ENCODE results near the gene ZBED4.

The ZBED4 gene

DNA sequence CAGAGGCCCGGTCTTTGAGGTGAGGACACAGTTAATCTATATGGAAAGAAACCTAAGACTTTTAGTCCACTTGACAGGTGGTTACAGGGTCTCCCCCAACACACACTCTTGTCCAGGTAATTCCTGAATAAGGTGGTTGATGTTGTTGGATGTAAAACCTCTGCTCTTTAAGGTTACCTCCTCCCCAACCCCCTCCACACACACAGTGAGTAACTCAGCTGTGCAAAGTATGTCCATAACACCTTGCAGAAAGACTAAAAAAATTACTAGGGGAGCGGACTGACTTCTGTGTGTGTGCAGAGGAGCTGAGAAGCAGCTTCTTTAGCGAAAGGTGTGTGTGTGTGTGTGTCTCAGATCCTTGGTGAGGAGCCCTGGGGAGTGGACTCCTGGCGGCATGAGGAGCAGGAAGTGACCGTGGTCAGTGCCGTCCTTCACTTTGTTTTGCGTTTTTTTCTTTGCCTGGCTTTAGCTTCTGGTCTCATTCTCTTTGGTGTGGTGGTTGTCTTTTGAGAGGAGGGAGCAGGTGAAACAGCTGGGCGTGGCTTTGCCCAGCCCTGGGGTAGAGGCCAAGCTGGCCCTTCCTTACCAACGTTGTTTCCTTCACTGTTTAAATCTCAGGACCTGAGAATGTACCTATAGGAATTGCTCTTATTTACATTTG is 1.7 kb downstream of the ZBED4 start:
- no peaks in the 10 kb centered on the region for H3F3A ChIP-seq (ENCODE audit: insufficient read depth, low read length)
- peaks cover 56% of the 10 kb centered on the region for H3K79me2 ChIP-seq (ENCODE audit: insufficient read depth, low read length)
- H4K20me1 ChIP-seq (ENCODE audit: insufficient read depth, low read length) = no peaks in the 10 kb centered on the region
- peak overlapping the region; percentile 92 for H3K9ac ChIP-seq (ENCODE audit: low read length)
- TF ChIP-seq EZH2 (IDR thresholded peaks at IDR 0.05; ENCODE audit: borderline replicate concordance, low read length) = no peak
- TF ChIP-seq, protein P1, sequence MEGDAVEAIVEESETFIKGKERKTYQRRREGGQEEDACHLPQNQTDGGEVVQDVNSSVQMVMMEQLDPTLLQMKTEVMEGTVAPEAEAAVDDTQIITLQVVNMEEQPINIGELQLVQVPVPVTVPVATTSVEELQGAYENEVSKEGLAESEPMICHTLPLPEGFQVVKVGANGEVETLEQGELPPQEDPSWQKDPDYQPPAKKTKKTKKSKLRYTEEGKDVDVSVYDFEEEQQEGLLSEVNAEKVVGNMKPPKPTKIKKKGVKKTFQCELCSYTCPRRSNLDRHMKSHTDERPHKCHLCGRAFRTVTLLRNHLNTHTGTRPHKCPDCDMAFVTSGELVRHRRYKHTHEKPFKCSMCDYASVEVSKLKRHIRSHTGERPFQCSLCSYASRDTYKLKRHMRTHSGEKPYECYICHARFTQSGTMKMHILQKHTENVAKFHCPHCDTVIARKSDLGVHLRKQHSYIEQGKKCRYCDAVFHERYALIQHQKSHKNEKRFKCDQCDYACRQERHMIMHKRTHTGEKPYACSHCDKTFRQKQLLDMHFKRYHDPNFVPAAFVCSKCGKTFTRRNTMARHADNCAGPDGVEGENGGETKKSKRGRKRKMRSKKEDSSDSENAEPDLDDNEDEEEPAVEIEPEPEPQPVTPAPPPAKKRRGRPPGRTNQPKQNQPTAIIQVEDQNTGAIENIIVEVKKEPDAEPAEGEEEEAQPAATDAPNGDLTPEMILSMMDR (IDR thresholded peaks at IDR 0.05; ENCODE audit: low read length) = no peak
- no peak overlapping the region for H2AFZ ChIP-seq (ENCODE audit: low read length)
- H3K4me1 ChIP-seq (ENCODE audit: insufficient read depth, low read length, severe bottlenecking) = peaks cover 26% of the 10 kb centered on the region
- H3K27ac ChIP-seq (ENCODE audit: low read depth, low read length, poor library complexity, severe bottlenecking) = peak overlapping the region; percentile 71
- H3K9me2 ChIP-seq (ENCODE audit: low read depth, low read length) = no peaks in the 10 kb centered on the region
- peaks cover 5% of the 10 kb centered on the region; the same call in 1 of the 2 replicates for H3K36me3 ChIP-seq (ENCODE audit: insufficient read depth, low read length)
- H3K9me3 ChIP-seq (ENCODE audit: low read length) = no peaks in the 10 kb centered on the region
- H3K4me3 ChIP-seq (ENCODE audit: low read depth, low read length, poor library complexity, severe bottlenecking) = peak overlapping the region; percentile 92
- peak overlapping the region; percentile 83 for H3K4me2 ChIP-seq (ENCODE audit: low read length)
- no peaks in the 10 kb centered on the region for H3K27me3 ChIP-seq (ENCODE audit: insufficient read depth, low read length)

DNA sequence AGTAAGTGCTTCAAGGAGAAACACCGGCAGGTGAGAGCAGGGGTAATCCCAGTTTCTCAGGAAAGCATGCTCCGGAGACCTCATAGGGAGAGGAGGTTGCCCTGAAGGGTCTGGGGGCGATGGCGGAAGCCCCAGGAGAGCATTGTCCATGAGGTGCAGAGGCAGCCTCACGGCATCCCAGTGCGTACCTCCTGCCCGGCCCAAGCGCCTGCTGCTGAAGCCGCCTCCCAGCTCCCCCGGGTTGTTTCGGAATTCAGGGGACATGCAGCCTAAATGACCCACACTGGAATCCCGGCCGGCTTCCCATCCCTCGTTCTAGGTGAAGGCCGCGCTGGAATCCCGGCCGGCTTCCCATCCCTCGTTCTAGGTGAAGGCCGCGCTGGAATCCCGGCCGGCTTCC is 2.7 kb downstream of the ZBED4 start:
- peaks cover 65% of the 10 kb centered on the region for H3K79me2 ChIP-seq (ENCODE audit: insufficient read depth, low read length)
- H3K9ac ChIP-seq (ENCODE audit: low read length) = no peak overlapping the region; the same call in 1 of the 2 replicates
- no peak overlapping the region for H3K27ac ChIP-seq (ENCODE audit: low read depth, low read length, poor library complexity, severe bottlenecking)
- peaks cover 26% of the 10 kb centered on the region for H3K4me1 ChIP-seq (ENCODE audit: insufficient read depth, low read length, severe bottlenecking)
- no peak overlapping the region for H3K4me3 ChIP-seq (ENCODE audit: low read depth, low read length, poor library complexity, severe bottlenecking)
- no peaks in the 10 kb centered on the region for H3K9me2 ChIP-seq (ENCODE audit: low read depth, low read length)
- no peaks in the 10 kb centered on the region for H3F3A ChIP-seq (ENCODE audit: insufficient read depth, low read length)
- H2AFZ ChIP-seq (ENCODE audit: low read length) = no peak overlapping the region
- peak overlapping the region; percentile 83; the same call in 1 of the 2 replicates for H3K4me2 ChIP-seq (ENCODE audit: low read length)
- no peaks in the 10 kb centered on the region for H3K27me3 ChIP-seq (ENCODE audit: insufficient read depth, low read length)
- no peaks in the 10 kb centered on the region for H3K9me3 ChIP-seq (ENCODE audit: low read length)
- no peaks in the 10 kb centered on the region for H4K20me1 ChIP-seq (ENCODE audit: insufficient read depth, low read length)
- H3K36me3 ChIP-seq (ENCODE audit: insufficient read depth, low read length) = peaks cover 5% of the 10 kb centered on the region; the same call in 1 of the 2 replicates
- TF ChIP-seq, protein P1 (IDR thresholded peaks at IDR 0.05; ENCODE audit: low read length) = no peak
- TF ChIP-seq EZH2 (IDR thresholded peaks at IDR 0.05; ENCODE audit: borderline replicate concordance, low read length) = no peak

DNA sequence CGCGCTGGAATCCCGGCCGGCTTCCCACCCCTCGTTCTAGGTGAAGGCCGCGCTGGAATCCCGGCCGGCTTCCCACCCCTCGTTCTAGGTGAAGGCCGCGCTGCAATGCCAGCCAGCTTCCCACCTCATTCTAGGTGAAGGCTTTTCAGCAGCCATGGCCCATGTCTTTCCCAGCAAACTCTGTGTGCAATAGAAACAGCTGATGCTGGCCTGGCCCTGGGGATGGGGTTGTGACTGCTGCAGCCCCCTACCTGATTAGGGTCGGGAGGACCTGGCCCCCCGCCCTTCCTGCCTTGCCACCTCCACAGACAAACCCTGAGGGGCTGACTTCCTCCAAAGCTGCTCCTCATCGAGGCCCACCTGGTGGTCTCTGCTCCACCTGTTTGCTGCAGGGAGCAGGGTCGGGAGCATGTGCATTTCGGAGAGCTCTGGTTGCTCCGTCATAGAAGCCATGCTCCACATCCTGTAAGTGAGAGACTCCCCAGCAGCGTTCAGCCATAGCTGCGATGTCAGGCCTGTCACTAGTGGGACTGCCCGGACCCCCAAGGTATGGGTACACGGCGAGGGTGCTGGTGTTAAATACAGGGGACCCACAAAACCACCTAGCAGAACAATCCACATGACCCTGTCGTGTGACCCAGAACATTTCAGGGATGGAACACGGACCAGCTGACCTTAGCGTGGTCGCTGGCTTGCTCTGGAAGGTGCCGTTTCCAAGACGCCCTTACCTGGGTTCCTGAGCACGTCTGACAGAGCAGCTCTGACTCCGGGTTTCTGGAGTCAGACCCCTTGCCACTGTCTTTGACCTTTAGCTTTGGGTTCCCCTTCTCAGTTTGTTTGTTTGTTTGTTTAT is 3.3 kb downstream of the ZBED4 start:
- Histone ChIP-seq H3K9me3 (ENCODE audit: low read length) (no peaks in the 10 kb centered on the region), H3K4me2 (ENCODE audit: low read length) (no peak overlapping the region), H3K27ac (ENCODE audit: low read depth, low read length, poor library complexity, severe bottlenecking) (no peak overlapping the region), H3K27me3 (ENCODE audit: insufficient read depth, low read length) (no peaks in the 10 kb centered on the region), H3K4me1 (ENCODE audit: insufficient read depth, low read length, severe bottlenecking) (peaks cover 26% of the 10 kb centered on the region), H2AFZ (ENCODE audit: low read length) (no peak overlapping the region), H3K79me2 (ENCODE audit: insufficient read depth, low read length) (peaks cover 72% of the 10 kb centered on the region), H3K4me3 (ENCODE audit: low read depth, low read length, poor library complexity, severe bottlenecking) (no peak overlapping the region), H3K36me3 (ENCODE audit: insufficient read depth, low read length) (peaks cover 5% of the 10 kb centered on the region; the same call in 1 of the 2 replicates), H3K9me2 (ENCODE audit: low read depth, low read length) (no peaks in the 10 kb centered on the region), H4K20me1 (ENCODE audit: insufficient read depth, low read length) (no peaks in the 10 kb centered on the region), H3F3A (ENCODE audit: insufficient read depth, low read length) (no peaks in the 10 kb centered on the region), H3K9ac (ENCODE audit: low read length) (no peak overlapping the region)
- TF ChIP-seq, protein P1 (IDR thresholded peaks at IDR 0.05; ENCODE audit: low read length) = no peak
- no peak for TF ChIP-seq EZH2 (IDR thresholded peaks at IDR 0.05; ENCODE audit: borderline replicate concordance, low read length)

Data from OCI-LY1 (cell line).